ENCODE measurements around the gene STAB2.

Gene STAB2

GRCh38 chr12:103588680-103589079 lies 1.6 kb downstream of the STAB2 start:
- no peaks in the 10 kb centered on the region for H3K36me3 ChIP-seq (ENCODE audit: insufficient read depth, low read length)
- no peak overlapping the region for H3K9ac ChIP-seq (ENCODE audit: low read length)
- H3K4me1 ChIP-seq (ENCODE audit: insufficient read depth, low read length) = no peaks in the 10 kb centered on the region
- H3K27me3 ChIP-seq (ENCODE audit: control insufficient read depth in 1 of 2, insufficient read depth in 2 of 2, low read length in 2 of 2) = no peaks in the 10 kb centered on the region
- H3K27ac ChIP-seq (ENCODE audit: low read depth, low read length) = no peak overlapping the region
- no peaks in the 10 kb centered on the region for H3K9me3 ChIP-seq (ENCODE audit: low read length)
- no peak overlapping the region for H3K4me3 ChIP-seq (ENCODE audit: low read depth in 1 of 2, low read length in 2 of 2)

DNA sequence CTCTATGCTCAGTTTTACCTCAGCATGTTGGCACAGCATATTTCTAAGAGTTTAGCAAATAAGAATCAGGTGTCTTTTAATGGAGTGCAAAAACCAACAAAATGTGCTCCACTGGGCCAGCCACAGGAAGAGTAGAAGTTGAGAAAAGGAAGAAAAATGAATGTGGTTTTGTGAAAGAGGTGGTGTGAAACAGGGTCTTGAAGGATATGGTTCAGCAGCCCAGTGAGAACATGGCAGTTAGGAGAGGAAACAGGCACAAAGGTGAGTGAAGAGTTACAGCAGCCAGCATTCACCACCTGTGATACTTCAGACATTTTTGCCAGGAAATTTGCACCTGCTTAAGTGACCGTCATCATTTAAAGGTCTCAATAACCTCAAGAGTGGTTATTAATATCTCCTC lies 2.4 kb downstream of the STAB2 start:
- Histone ChIP-seq H3K36me3 (ENCODE audit: insufficient read depth, low read length) (no peaks in the 10 kb centered on the region), H3K4me1 (ENCODE audit: insufficient read depth, low read length) (no peaks in the 10 kb centered on the region), H3K9ac (ENCODE audit: low read length) (no peak overlapping the region), H3K27me3 (ENCODE audit: control insufficient read depth in 1 of 2, insufficient read depth in 2 of 2, low read length in 2 of 2) (no peaks in the 10 kb centered on the region), H3K27ac (ENCODE audit: low read depth, low read length) (no peak overlapping the region), H3K4me3 (ENCODE audit: low read depth in 1 of 2, low read length in 2 of 2) (no peak overlapping the region), H3K9me3 (ENCODE audit: low read length) (no peaks in the 10 kb centered on the region)

DNA sequence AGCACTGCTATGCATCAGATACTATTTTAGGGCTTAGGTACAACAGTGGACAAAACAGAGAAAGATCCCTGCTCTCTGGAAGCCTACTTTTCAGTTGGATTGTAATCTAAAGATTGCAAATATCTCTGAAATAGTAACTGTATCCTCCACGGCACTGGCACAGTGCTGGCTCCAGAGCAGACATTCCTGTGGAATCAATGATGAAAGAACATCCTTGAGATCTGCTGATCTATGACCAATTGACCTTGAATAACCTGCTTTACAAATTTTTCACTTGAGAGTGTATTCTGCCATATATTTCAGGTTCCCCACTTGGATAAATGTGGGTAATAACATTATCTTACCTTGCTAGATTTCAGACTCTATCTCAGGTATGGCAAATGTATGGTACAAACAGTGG lies 3.2 kb downstream of the STAB2 start:
- no peaks in the 10 kb centered on the region for H3K27me3 ChIP-seq (ENCODE audit: control insufficient read depth in 1 of 2, insufficient read depth in 2 of 2, low read length in 2 of 2)
- H3K4me1 ChIP-seq (ENCODE audit: insufficient read depth, low read length) = no peaks in the 10 kb centered on the region
- H3K4me3 ChIP-seq (ENCODE audit: low read depth in 1 of 2, low read length in 2 of 2) = no peak overlapping the region
- no peaks in the 10 kb centered on the region for H3K9me3 ChIP-seq (ENCODE audit: low read length)
- no peak overlapping the region for H3K9ac ChIP-seq (ENCODE audit: low read length)
- H3K36me3 ChIP-seq (ENCODE audit: insufficient read depth, low read length) = no peaks in the 10 kb centered on the region
- H3K27ac ChIP-seq (ENCODE audit: low read depth, low read length) = no peak overlapping the region

GRCh38 chr12:103596981-103597380 lies 9.9 kb downstream of the STAB2 start:
- Histone ChIP-seq H3K4me3 (ENCODE audit: low read depth in 1 of 2, low read length in 2 of 2) (no peak overlapping the region), H3K4me1 (ENCODE audit: insufficient read depth, low read length) (no peaks in the 10 kb centered on the region), H3K9me3 (ENCODE audit: low read length) (no peaks in the 10 kb centered on the region), H3K36me3 (ENCODE audit: insufficient read depth, low read length) (no peaks in the 10 kb centered on the region), H3K27ac (ENCODE audit: low read depth, low read length) (no peak overlapping the region), H3K27me3 (ENCODE audit: control insufficient read depth in 1 of 2, insufficient read depth in 2 of 2, low read length in 2 of 2) (no peaks in the 10 kb centered on the region), H3K9ac (ENCODE audit: low read length) (no peak overlapping the region)

DNA sequence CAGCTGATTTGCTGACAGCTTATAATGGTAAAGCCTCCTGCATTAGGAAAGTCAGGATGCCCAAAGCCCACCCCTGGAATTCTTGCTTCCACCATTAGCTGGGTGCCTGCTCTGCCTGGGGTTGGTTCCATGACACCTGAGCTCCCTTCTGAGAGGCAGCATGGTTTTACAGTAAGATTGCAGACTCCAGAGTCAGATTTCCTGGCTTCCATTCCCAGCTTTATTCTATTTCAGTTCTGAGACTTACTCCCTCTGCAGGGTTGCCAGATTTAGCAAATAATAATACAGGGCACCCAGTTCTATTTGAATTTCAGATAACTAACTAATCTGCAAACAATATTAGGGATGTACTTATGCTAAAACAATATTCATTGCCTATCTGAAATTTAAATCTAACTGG lies 12.2 kb downstream of the STAB2 start:
- Histone ChIP-seq H3K9ac (ENCODE audit: low read length) (no peak overlapping the region), H3K27ac (ENCODE audit: low read depth, low read length) (no peak overlapping the region), H3K9me3 (ENCODE audit: low read length) (no peaks in the 10 kb centered on the region), H3K4me1 (ENCODE audit: insufficient read depth, low read length) (no peaks in the 10 kb centered on the region), H3K27me3 (ENCODE audit: control insufficient read depth in 1 of 2, insufficient read depth in 2 of 2, low read length in 2 of 2) (no peaks in the 10 kb centered on the region), H3K36me3 (ENCODE audit: insufficient read depth, low read length) (no peaks in the 10 kb centered on the region), H3K4me3 (ENCODE audit: low read depth in 1 of 2, low read length in 2 of 2) (no peak overlapping the region)

DNA sequence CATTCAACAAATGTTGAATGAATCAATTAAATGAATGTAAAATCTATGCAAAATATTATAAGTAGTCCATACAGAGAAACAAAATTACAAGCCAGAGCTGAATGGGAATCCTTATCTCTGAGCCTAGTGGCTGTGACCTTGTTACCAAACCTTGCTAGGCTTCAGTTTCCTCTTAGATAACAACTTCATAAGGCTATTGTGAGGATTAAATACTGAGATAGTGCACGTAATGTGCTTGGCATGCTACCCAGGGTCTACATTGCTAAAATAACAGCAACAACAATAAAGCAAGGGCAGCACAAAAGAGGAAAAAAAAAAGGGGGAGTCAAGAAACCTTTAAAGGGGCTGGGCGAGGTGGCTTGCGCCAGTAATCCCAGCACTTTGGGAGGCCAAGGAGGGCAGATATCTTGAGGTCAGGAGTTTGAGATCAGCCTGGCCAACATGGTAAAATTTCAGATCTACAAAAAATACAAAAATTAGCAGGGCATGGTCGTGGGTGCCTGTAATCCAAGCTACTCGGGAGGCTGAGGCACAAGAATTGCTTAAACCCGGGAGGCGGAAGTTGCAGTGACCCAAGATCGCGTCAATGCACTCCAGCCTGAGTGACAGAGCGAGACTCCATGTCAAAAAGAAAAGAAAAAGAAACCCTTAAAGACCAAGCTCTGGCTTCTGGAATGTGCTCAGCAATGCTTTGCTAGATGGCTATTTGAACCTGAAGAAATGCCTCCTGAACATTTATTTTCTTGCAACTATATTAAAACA lies 14.1 kb downstream of the STAB2 start:
- Histone ChIP-seq H3K4me1 (ENCODE audit: insufficient read depth, low read length) (no peaks in the 10 kb centered on the region), H3K36me3 (ENCODE audit: insufficient read depth, low read length) (no peaks in the 10 kb centered on the region), H3K9me3 (ENCODE audit: low read length) (no peaks in the 10 kb centered on the region), H3K27me3 (ENCODE audit: control insufficient read depth in 1 of 2, insufficient read depth in 2 of 2, low read length in 2 of 2) (no peaks in the 10 kb centered on the region), H3K9ac (ENCODE audit: low read length) (no peak overlapping the region), H3K4me3 (ENCODE audit: low read depth in 1 of 2, low read length in 2 of 2) (no peak overlapping the region), H3K27ac (ENCODE audit: low read depth, low read length) (no peak overlapping the region)

DNA sequence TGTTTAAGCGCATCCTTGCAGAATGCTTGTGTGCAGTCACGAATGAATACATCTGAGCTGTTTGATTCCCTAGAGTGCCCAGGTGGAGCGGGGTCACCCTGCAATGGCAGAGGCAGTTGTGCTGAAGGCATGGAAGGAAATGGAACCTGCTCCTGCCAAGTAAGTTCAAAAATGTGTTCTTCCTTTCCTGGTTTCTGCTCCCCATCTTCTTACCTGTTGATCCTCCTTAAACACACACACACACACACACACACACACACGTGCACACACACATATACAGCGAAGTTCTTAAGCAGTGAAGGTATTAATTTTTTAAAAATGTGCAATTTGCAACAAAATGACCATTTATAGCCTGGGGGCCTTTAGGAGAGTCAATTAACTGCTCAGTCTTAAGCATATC lies 33.3 kb downstream of the STAB2 start:
- H3K27ac ChIP-seq (ENCODE audit: low read depth, low read length) = no peak overlapping the region
- no peaks in the 10 kb centered on the region for H3K36me3 ChIP-seq (ENCODE audit: insufficient read depth, low read length)
- H3K9me3 ChIP-seq (ENCODE audit: low read length) = no peaks in the 10 kb centered on the region
- no peaks in the 10 kb centered on the region for H3K27me3 ChIP-seq (ENCODE audit: control insufficient read depth in 1 of 2, insufficient read depth in 2 of 2, low read length in 2 of 2)
- no peak overlapping the region for H3K4me3 ChIP-seq (ENCODE audit: low read depth in 1 of 2, low read length in 2 of 2)
- H3K4me1 ChIP-seq (ENCODE audit: insufficient read depth, low read length) = peaks cover 8% of the 10 kb centered on the region
- no peak overlapping the region for H3K9ac ChIP-seq (ENCODE audit: low read length)

DNA sequence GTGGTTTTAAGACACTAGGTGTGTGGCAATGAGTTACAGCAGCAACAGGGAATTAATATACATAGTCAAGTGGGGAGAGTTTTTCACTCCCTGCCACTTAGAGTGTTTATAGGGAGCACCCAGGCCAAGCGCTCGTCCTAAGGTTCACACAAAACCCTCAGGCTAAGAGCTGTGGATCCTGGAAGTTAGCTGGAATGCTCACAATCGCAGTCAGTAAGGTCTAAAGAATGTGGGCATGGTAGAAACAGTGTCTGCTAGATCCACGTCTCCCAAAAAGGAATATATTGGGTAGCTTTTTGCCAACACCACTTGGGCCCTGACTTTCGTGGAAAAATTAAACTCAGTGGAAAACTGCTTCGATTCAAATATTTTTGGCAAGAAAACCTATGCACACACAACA lies 36.6 kb downstream of the STAB2 start:
- no peaks in the 10 kb centered on the region for H3K36me3 ChIP-seq (ENCODE audit: insufficient read depth, low read length)
- no peaks in the 10 kb centered on the region for H3K27me3 ChIP-seq (ENCODE audit: control insufficient read depth in 1 of 2, insufficient read depth in 2 of 2, low read length in 2 of 2)
- no peak overlapping the region for H3K4me3 ChIP-seq (ENCODE audit: low read depth in 1 of 2, low read length in 2 of 2)
- H3K9ac ChIP-seq (ENCODE audit: low read length) = no peak overlapping the region
- no peaks in the 10 kb centered on the region for H3K9me3 ChIP-seq (ENCODE audit: low read length)
- H3K4me1 ChIP-seq (ENCODE audit: insufficient read depth, low read length) = peaks cover 24% of the 10 kb centered on the region
- no peak overlapping the region for H3K27ac ChIP-seq (ENCODE audit: low read depth, low read length)

DNA sequence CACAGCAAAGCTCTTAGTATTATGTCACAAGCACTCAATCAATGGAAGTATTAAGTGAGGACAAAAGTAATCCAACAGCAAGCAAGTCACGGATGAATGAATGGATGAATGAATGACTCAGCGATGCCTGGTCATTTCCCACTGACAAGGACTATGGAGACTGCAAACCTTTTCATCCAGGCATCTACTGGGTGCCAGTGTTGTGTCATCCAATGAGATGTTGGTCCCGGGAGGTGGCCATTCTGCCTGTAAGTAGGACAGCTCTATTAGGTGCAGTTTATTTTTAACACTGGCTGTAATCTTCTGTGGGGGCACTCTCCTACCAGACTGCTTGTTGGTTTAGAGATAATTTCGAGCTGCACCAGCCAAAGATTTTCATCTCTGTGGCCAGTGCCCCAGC lies 39.4 kb downstream of the STAB2 start:
- Histone ChIP-seq H3K4me1 (ENCODE audit: insufficient read depth, low read length) (peaks cover 24% of the 10 kb centered on the region), H3K27me3 (ENCODE audit: control insufficient read depth in 1 of 2, insufficient read depth in 2 of 2, low read length in 2 of 2) (no peaks in the 10 kb centered on the region), H3K9me3 (ENCODE audit: low read length) (no peaks in the 10 kb centered on the region), H3K27ac (ENCODE audit: low read depth, low read length) (no peak overlapping the region), H3K4me3 (ENCODE audit: low read depth in 1 of 2, low read length in 2 of 2) (no peak overlapping the region), H3K9ac (ENCODE audit: low read length) (no peak overlapping the region), H3K36me3 (ENCODE audit: insufficient read depth, low read length) (no peaks in the 10 kb centered on the region)

GRCh38 chr12:103627189-103627855 lies 40.2 kb downstream of the STAB2 start:
- Histone ChIP-seq H3K27me3 (ENCODE audit: control insufficient read depth in 1 of 2, insufficient read depth in 2 of 2, low read length in 2 of 2) (no peaks in the 10 kb centered on the region), H3K9ac (ENCODE audit: low read length) (no peak overlapping the region), H3K27ac (ENCODE audit: low read depth, low read length) (no peak overlapping the region), H3K9me3 (ENCODE audit: low read length) (no peaks in the 10 kb centered on the region), H3K4me3 (ENCODE audit: low read depth in 1 of 2, low read length in 2 of 2) (no peak overlapping the region), H3K4me1 (ENCODE audit: insufficient read depth, low read length) (peaks cover 24% of the 10 kb centered on the region), H3K36me3 (ENCODE audit: insufficient read depth, low read length) (no peaks in the 10 kb centered on the region)

DNA sequence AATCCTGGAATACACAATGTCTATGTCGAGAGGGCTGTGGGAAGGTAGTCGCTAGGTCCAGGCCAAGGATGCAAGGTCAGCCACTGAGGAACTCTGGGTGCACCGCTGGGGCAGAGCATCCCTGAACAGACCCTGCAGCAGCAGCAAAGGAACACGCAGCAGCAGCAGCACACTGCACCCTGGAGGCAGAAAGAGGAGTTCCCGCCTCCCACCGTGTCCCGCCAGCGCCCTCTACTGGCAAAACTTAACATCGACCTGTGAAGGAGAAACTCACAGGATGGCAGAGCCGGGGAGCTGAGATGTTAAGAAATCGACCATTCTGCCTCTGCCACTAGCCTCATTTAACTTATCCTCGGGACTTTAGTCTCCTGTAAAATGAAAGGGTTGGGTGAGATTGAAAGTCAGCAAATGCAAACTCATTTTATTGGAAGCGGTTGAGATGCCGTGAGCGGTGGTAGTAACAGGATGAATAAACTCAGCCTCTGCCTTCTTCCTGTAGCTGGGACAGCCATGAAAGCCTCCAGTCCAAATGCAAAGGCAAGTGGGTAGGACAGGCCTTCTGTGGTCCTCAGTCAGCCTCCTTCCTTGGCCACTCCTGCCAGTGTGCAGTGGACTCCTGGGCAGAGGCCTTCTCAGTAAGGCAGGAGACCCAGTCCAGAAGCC lies 45.6 kb downstream of the STAB2 start:
- no peaks in the 10 kb centered on the region for H3K36me3 ChIP-seq (ENCODE audit: insufficient read depth, low read length)
- no peak overlapping the region for H3K4me3 ChIP-seq (ENCODE audit: low read depth in 1 of 2, low read length in 2 of 2)
- H3K27ac ChIP-seq (ENCODE audit: low read depth, low read length) = no peak overlapping the region
- no peaks in the 10 kb centered on the region for H3K9me3 ChIP-seq (ENCODE audit: low read length)
- no peak overlapping the region for H3K9ac ChIP-seq (ENCODE audit: low read length)
- peaks cover 4% of the 10 kb centered on the region for H3K4me1 ChIP-seq (ENCODE audit: insufficient read depth, low read length)
- H3K27me3 ChIP-seq (ENCODE audit: control insufficient read depth in 1 of 2, insufficient read depth in 2 of 2, low read length in 2 of 2) = no peaks in the 10 kb centered on the region
